HepG2 (cell line): Measurements from ENCODE around the gene GSTA1. TPM values are rescaled to one million over a fixed set of nuclear protein-coding genes. Genes with fewer than 3 reads are reported as not detected.

Source experiments
- ELF3 ChIP-seq: IDR thresholded peaks from 2 replicates; pipeline ENCODE4 v1.6.1; 2016; ENCODE audit warnings: missing genetic modification reagents, missing compliant biosample characterization
- MIER3 ChIP-seq: IDR thresholded peaks from 2 replicates; pipeline ENCODE4 v1.6.1; 2016; ENCODE audit warnings: missing compliant biosample characterization, borderline replicate concordance
- NCOA2 ChIP-seq: sonication (generic); formaldehyde crosslinking; IDR thresholded peaks from 2 replicates; pipeline ENCODE4 v1.8.0; 2022; ENCODE audit warnings: inconsistent platforms
- POLR2AphosphoS2 ChIP-seq: IDR thresholded peaks from 2 replicates; pipeline ENCODE4 v1.6.1; 2011; ENCODE audit warnings: low read depth, low read length, improper control_type of control experiment
- RFXAP ChIP-seq: sonication (generic); formaldehyde crosslinking; IDR thresholded peaks from 2 replicates; pipeline ENCODE4 v1.4.0; 2020; ENCODE audit warnings: missing genetic modification reagents, borderline replicate concordance
- RXRB ChIP-seq: IDR thresholded peaks from 2 replicates; pipeline ENCODE4 v1.6.1; 2016; ENCODE audit warnings: borderline replicate concordance, missing genetic modification reagents, missing compliant biosample characterization
- ZNF331 ChIP-seq: sonication (generic); formaldehyde crosslinking; IDR thresholded peaks from 2 replicates; pipeline ENCODE4 v1.4.0; 2020; ENCODE audit warnings: missing genetic modification reagents
- ZNF501 ChIP-seq: sonication (generic); formaldehyde crosslinking; IDR thresholded peaks from 2 replicates; pipeline ENCODE4 v1.5.1; 2020; ENCODE audit warnings: mild to moderate bottlenecking, moderate library complexity, missing genetic modification reagents
- ZNF552 ChIP-seq: sonication (generic); formaldehyde crosslinking; IDR thresholded peaks from 2 replicates; pipeline ENCODE4 v1.9.0; 2022; ENCODE audit warnings: missing genetic modification reagents, mild to moderate bottlenecking, borderline replicate concordance
- ZNF773 ChIP-seq: sonication (generic); formaldehyde crosslinking; IDR thresholded peaks from 2 replicates; pipeline ENCODE4 v1.4.0; 2020; ENCODE audit warnings: missing genetic modification reagents, borderline replicate concordance
- polyA plus RNA-seq, 8 experiments: library from polyadenylated mRNA; depleted of rRNA in 3 of 8; stranded (reverse) in 7 of 8; unstranded in 1 of 8; fragments of >200 nt; fragmentation: Illumina TruSeq in 4 of 8; extraction: Trizol in 4 of 8; gene quantifications; 2 replicates each; pipeline versions ENCODE4 v1.2.1 to v1.2.3, GENCODE V29; 2011 to 2016; ENCODE audit warnings: low read depth in 4 of 8, missing spikeins in 1 of 8, mixed read lengths in 1 of 8; ENCODE audit not compliant: insufficient read depth in 1 of 8
- total RNA-seq, 5 experiments: library from RNA; depleted of rRNA; stranded (reverse); fragments of >200 nt; fragmentation: Illumina TruSeq; extraction: Trizol; gene quantifications; 2 replicates each; pipeline ENCODE4 v1.2.3, GENCODE V29; 2016; ENCODE audit warnings: low read depth in 1 of 5
- TF ChIP-seq, protein P1 (sequence below): sonication (generic); formaldehyde crosslinking; conservative IDR thresholded peaks from 2 replicates; pipeline ENCODE4 v1.8.0; 2022; ENCODE audit warnings: missing genetic modification reagents
- TF ChIP-seq, protein P2 (sequence below): sonication (generic); formaldehyde crosslinking; IDR thresholded peaks from 2 replicates; pipeline ENCODE4 v1.5.1; 2020; ENCODE audit warnings: mild to moderate bottlenecking, missing genetic modification reagents, borderline replicate concordance
- TF ChIP-seq, protein P3 (sequence below): sonication (generic); formaldehyde crosslinking; conservative IDR thresholded peaks from 2 replicates; pipeline ENCODE4 v1.4.0; 2020; ENCODE audit warnings: missing genetic modification reagents
- TF ChIP-seq, protein P4 (sequence below), 2 experiments: sonication (generic) in 1 of 2; formaldehyde crosslinking in 1 of 2; IDR thresholded peaks; 2 replicates each; pipeline versions ENCODE4 v1.6.1 to v1.9.0; 2014 to 2022; ENCODE audit warnings: antibody characterized with exemption in 1 of 2, borderline replicate concordance in 1 of 2, inconsistent platforms in 1 of 2, low read depth in 1 of 2, missing genetic modification reagents in 1 of 2

Gene GSTA1
- total and polyA plus RNA-seq, 2 of the 13 experiments (the other 11 are each of a cell fraction or from before 2014, with no cell fraction given): 6.2 to 282 TPM

DNA sequence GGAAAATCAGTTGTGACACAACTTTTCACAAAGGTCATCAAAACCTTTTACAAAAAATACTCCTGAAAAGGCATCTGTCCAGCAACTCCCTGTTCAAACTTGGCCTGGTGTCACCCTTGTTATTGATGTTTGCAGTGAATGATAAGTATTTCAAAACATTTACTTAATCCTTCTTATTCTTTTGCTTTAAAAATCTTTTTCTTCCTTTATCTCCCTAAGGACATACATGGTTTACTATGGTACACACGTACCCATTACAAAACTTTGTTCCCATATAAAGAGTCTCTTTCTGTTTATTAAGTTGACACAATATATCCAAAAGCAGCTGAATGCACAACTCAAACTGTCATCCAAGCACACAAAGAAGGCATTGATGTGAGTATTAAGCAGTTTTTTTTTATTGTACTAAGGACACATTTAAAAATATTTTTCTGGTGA lies 57.8 kb downstream of the GSTA1 start (continued):
- TF ChIP-seq, protein P1, sequence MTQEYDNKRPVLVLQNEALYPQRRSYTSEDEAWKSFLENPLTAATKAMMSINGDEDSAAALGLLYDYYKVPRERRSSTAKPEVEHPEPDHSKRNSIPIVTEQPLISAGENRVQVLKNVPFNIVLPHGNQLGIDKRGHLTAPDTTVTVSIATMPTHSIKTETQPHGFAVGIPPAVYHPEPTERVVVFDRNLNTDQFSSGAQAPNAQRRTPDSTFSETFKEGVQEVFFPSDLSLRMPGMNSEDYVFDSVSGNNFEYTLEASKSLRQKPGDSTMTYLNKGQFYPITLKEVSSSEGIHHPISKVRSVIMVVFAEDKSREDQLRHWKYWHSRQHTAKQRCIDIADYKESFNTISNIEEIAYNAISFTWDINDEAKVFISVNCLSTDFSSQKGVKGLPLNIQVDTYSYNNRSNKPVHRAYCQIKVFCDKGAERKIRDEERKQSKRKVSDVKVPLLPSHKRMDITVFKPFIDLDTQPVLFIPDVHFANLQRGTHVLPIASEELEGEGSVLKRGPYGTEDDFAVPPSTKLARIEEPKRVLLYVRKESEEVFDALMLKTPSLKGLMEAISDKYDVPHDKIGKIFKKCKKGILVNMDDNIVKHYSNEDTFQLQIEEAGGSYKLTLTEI (CRISPR knock-in tag): no peak
- TF ChIP-seq ELF3 (CRISPR knock-in tag): 0 out of 2 replicates have a peak, but pooled peaks have one; percentile 20
- peak; percentile 81 for TF ChIP-seq RXRB (CRISPR knock-in tag)
- TF ChIP-seq, protein P2, sequence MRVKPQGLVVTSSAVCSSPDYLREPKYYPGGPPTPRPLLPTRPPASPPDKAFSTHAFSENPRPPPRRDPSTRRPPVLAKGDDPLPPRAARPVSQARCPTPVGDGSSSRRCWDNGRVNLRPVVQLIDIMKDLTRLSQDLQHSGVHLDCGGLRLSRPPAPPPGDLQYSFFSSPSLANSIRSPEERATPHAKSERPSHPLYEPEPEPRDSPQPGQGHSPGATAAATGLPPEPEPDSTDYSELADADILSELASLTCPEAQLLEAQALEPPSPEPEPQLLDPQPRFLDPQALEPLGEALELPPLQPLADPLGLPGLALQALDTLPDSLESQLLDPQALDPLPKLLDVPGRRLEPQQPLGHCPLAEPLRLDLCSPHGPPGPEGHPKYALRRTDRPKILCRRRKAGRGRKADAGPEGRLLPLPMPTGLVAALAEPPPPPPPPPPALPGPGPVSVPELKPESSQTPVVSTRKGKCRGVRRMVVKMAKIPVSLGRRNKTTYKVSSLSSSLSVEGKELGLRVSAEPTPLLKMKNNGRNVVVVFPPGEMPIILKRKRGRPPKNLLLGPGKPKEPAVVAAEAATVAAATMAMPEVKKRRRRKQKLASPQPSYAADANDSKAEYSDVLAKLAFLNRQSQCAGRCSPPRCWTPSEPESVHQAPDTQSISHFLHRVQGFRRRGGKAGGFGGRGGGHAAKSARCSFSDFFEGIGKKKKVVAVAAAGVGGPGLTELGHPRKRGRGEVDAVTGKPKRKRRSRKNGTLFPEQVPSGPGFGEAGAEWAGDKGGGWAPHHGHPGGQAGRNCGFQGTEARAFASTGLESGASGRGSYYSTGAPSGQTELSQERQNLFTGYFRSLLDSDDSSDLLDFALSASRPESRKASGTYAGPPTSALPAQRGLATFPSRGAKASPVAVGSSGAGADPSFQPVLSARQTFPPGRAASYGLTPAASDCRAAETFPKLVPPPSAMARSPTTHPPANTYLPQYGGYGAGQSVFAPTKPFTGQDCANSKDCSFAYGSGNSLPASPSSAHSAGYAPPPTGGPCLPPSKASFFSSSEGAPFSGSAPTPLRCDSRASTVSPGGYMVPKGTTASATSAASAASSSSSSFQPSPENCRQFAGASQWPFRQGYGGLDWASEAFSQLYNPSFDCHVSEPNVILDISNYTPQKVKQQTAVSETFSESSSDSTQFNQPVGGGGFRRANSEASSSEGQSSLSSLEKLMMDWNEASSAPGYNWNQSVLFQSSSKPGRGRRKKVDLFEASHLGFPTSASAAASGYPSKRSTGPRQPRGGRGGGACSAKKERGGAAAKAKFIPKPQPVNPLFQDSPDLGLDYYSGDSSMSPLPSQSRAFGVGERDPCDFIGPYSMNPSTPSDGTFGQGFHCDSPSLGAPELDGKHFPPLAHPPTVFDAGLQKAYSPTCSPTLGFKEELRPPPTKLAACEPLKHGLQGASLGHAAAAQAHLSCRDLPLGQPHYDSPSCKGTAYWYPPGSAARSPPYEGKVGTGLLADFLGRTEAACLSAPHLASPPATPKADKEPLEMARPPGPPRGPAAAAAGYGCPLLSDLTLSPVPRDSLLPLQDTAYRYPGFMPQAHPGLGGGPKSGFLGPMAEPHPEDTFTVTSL (CRISPR knock-in tag): peak; percentile 24; the same call in 1 of the 2 replicates
- no peak for TF ChIP-seq ZNF501 (CRISPR knock-in tag)
- no peak for TF ChIP-seq ZNF773 (CRISPR knock-in tag)
- 0 out of 2 replicates have a peak, but pooled peaks have one; percentile 13 for TF ChIP-seq MIER3 (CRISPR knock-in tag)
- TF ChIP-seq, protein P3, sequence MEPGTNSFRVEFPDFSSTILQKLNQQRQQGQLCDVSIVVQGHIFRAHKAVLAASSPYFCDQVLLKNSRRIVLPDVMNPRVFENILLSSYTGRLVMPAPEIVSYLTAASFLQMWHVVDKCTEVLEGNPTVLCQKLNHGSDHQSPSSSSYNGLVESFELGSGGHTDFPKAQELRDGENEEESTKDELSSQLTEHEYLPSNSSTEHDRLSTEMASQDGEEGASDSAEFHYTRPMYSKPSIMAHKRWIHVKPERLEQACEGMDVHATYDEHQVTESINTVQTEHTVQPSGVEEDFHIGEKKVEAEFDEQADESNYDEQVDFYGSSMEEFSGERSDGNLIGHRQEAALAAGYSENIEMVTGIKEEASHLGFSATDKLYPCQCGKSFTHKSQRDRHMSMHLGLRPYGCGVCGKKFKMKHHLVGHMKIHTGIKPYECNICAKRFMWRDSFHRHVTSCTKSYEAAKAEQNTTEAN (CRISPR knock-in tag): 0 out of 2 replicates have a peak, but pooled peaks have one; percentile 25
- TF ChIP-seq NCOA2 (CRISPR knock-in tag): peak; percentile 89
- no peak for TF ChIP-seq ZNF552 (CRISPR knock-in tag)
- TF ChIP-seq, protein P4, sequence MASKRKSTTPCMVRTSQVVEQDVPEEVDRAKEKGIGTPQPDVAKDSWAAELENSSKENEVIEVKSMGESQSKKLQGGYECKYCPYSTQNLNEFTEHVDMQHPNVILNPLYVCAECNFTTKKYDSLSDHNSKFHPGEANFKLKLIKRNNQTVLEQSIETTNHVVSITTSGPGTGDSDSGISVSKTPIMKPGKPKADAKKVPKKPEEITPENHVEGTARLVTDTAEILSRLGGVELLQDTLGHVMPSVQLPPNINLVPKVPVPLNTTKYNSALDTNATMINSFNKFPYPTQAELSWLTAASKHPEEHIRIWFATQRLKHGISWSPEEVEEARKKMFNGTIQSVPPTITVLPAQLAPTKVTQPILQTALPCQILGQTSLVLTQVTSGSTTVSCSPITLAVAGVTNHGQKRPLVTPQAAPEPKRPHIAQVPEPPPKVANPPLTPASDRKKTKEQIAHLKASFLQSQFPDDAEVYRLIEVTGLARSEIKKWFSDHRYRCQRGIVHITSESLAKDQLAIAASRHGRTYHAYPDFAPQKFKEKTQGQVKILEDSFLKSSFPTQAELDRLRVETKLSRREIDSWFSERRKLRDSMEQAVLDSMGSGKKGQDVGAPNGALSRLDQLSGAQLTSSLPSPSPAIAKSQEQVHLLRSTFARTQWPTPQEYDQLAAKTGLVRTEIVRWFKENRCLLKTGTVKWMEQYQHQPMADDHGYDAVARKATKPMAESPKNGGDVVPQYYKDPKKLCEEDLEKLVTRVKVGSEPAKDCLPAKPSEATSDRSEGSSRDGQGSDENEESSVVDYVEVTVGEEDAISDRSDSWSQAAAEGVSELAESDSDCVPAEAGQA (IDR thresholded peaks at IDR 0.05; ENCODE audit: low read depth): no peak
- TF ChIP-seq, protein P4 (CRISPR knock-in tag; IDR thresholded peaks at IDR 0.05; ENCODE audit: borderline replicate concordance): no peak
- peak; percentile 38; the same call in 1 of the 2 replicates for TF ChIP-seq ZNF331 (CRISPR knock-in tag)
- TF ChIP-seq RFXAP (CRISPR knock-in tag): no peak
- no peak for TF ChIP-seq POLR2AphosphoS2
